ENCODE measurements around the gene SYNDIG1. TPM values are rescaled to one million over a fixed set of nuclear protein-coding genes. Genes with fewer than 3 reads are reported as not detected.

SYNDIG1 gene
- total and polyA plus RNA-seq, 9 of the 15 experiments (the other 6 are each of a cell fraction or from before 2014, with no cell fraction given) = not detected

DNA sequence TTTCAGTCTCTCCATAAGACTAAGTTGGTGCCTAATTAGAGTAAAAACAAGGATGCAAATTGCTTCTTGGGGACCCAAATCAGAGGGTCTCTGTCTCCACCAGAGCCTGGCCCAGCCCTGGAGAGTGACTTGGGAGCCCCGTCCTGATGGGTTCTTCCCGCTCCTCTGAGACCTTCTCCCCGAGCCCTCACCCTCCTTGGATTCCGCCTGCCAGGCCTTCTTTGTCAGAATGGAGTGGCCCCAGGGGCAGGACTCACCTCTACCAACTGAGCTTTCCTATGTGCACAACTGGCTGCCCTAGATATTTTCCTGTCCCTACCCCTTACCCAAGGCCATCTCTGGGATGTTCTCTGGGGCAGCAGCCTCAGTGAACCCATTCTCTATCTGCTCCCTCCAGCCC is 9.7 kb downstream of the SYNDIG1 start:
- intact Hi-C loops (cut with micrococcal nuclease) = no loop called here
- H3K4me2 ChIP-seq (ENCODE audit: insufficient read depth, low read length) = no peak overlapping the region
- H3K9me1 ChIP-seq (ENCODE audit: control insufficient read depth, insufficient read depth, low read length) = no peaks in the 10 kb centered on the region
- DNase-seq (ENCODE audit: extremely low read depth in 1 of 4, low spot score in 3 of 4) (no peak), FAIRE-seq (no peak), ATAC-seq (no peak)
- no peaks in the 10 kb centered on the region for H3K27me3 ChIP-seq (ENCODE audit: control insufficient read depth in 2 of 2, insufficient read depth in 2 of 2, low read length in 2 of 2)
- no peak overlapping the region for H2AFZ ChIP-seq (ENCODE audit: low read depth, low read length)
- H3K27ac ChIP-seq (ENCODE audit: extremely low read depth, low read depth, low read length) = no peak overlapping the region
- ChIA-PET CTCF (ENCODE audit: low intra/inter-chr PET ratio) (no interaction called here), POLR2A (no interaction called here)
- no peaks in the 10 kb centered on the region for H3K9me3 ChIP-seq (replicated peaks; ENCODE audit: control insufficient read depth, insufficient read depth, low read depth, low read length)
- no peaks in the 10 kb centered on the region for H3K4me1 ChIP-seq (replicated peaks in 1 of 2; ENCODE audit: control insufficient read depth in 2 of 2, insufficient read depth in 2 of 2, low read length in 2 of 2)
- H3K79me2 ChIP-seq (ENCODE audit: control insufficient read depth, insufficient read depth, low read length) = no peaks in the 10 kb centered on the region
- in situ Hi-C loops (cut with MboI) = no loop called here
- no peaks in the 10 kb centered on the region for H3K36me3 ChIP-seq (ENCODE audit: control insufficient read depth, insufficient read depth, low read length)
- no peak overlapping the region for H3K9ac ChIP-seq (ENCODE audit: insufficient read depth in 1 of 2, low read depth in 2 of 2, low read length in 2 of 2)
- TF ChIP-seq POLR2AphosphoS2 (IDR thresholded peaks at IDR 0.05; ENCODE audit: low read length) (no peak), KAT7 (CRISPR knock-in tag; IDR thresholded peaks at IDR 0.05; ENCODE audit: borderline replicate concordance) (no peak), PHTF2 (CRISPR knock-in tag; IDR thresholded peaks at IDR 0.05) (no peak), RFX5 (IDR thresholded peaks at IDR 0.05; ENCODE audit: low read depth, low read length) (no peak), ZNF778 (CRISPR knock-in tag; IDR thresholded peaks at IDR 0.05) (no peak), LARP7 (IDR thresholded peaks at IDR 0.05) (no peak)
- no TSS peak for BruUV-seq (replicated peaks)
- WGBS (ENCODE audit: insufficient coverage, low coverage, missing lambda C conversion rate) = 0% methylated on average over 2 of the region's 4 CpGs
- H4K20me1 ChIP-seq (replicated peaks; ENCODE audit: control insufficient read depth, insufficient read depth, low read length) = no peaks in the 10 kb centered on the region
- no peak overlapping the region for H3K4me3 ChIP-seq

DNA sequence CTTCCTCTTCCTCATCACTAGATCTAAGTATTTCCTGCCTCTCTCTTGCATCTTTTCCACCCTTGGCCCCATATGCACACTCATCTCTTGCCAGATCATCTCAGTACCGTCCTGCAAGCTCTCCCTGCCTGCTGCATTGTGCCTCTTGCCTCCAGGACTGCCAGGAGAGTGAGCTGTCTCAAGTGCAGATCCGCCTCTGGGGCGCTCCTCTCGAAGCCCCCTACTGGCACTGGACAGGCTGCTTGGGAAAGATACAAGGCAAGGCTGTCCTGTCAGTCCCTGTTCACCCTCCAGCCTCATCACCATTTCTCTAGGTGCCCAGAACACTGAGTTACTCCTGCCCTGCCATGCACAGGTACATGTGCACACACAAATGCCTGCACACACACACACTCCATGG is 10.2 kb downstream of the SYNDIG1 start:
- 0% methylated on average over 4 of the region's 4 CpGs for WGBS (ENCODE audit: insufficient coverage, low coverage, missing lambda C conversion rate)
- H3K9me1 ChIP-seq (ENCODE audit: control insufficient read depth, insufficient read depth, low read length) = no peaks in the 10 kb centered on the region
- CTCF ChIA-PET (ENCODE audit: low intra/inter-chr PET ratio) = no interaction called here

More for the DNA sequence above, 10.2 kb downstream of the SYNDIG1 start:
- no peak overlapping the region for H3K27ac ChIP-seq (ENCODE audit: extremely low read depth, low read depth, low read length)
- H3K4me2 ChIP-seq (ENCODE audit: insufficient read depth, low read length) = no peak overlapping the region
- no peak overlapping the region for H2AFZ ChIP-seq (ENCODE audit: low read depth, low read length)
- H3K4me1 ChIP-seq (replicated peaks in 1 of 2; ENCODE audit: control insufficient read depth in 2 of 2, insufficient read depth in 2 of 2, low read length in 2 of 2) = no peaks in the 10 kb centered on the region
- intact Hi-C loops (cut with micrococcal nuclease) (no loop called here), in situ Hi-C loops (cut with MboI) (no loop called here)
- ATAC-seq (no peak), FAIRE-seq (no peak), DNase-seq (ENCODE audit: extremely low read depth in 1 of 4, low spot score in 3 of 4) (no peak)
- H3K79me2 ChIP-seq (ENCODE audit: control insufficient read depth, insufficient read depth, low read length) = no peaks in the 10 kb centered on the region
- H4K20me1 ChIP-seq (replicated peaks; ENCODE audit: control insufficient read depth, insufficient read depth, low read length) = no peaks in the 10 kb centered on the region
- H3K4me3 ChIP-seq = no peak overlapping the region
- TF ChIP-seq ZNF785 (CRISPR knock-in tag; IDR thresholded peaks at IDR 0.05) (no peak), ARNT (IDR thresholded peaks at IDR 0.05) (no peak), POLR2AphosphoS5 (IDR thresholded peaks at IDR 0.05; ENCODE audit: control insufficient read depth, insufficient read depth, low read depth, low read length) (no peak), SAFB2 (IDR thresholded peaks at IDR 0.05; ENCODE audit: borderline replicate concordance, low read depth, low read length, severe bottlenecking) (no peak), ZNF134 (CRISPR knock-in tag; conservative IDR thresholded peaks at IDR 0.05) (no peak), BACH1 (tag; IDR thresholded peaks at IDR 0.05) (no peak)
- TF ChIP-seq, protein P1, sequence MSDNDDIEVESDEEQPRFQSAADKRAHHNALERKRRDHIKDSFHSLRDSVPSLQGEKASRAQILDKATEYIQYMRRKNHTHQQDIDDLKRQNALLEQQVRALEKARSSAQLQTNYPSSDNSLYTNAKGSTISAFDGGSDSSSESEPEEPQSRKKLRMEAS (CRISPR knock-in tag; IDR thresholded peaks at IDR 0.05) = no peak
- TF ChIP-seq, protein P2, sequence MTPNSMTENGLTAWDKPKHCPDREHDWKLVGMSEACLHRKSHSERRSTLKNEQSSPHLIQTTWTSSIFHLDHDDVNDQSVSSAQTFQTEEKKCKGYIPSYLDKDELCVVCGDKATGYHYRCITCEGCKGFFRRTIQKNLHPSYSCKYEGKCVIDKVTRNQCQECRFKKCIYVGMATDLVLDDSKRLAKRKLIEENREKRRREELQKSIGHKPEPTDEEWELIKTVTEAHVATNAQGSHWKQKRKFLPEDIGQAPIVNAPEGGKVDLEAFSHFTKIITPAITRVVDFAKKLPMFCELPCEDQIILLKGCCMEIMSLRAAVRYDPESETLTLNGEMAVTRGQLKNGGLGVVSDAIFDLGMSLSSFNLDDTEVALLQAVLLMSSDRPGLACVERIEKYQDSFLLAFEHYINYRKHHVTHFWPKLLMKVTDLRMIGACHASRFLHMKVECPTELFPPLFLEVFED (CRISPR knock-in tag; conservative IDR thresholded peaks at IDR 0.05) = no peak
- no peaks in the 10 kb centered on the region for H3K36me3 ChIP-seq (ENCODE audit: control insufficient read depth, insufficient read depth, low read length)
- no peaks in the 10 kb centered on the region for H3K9me3 ChIP-seq (replicated peaks; ENCODE audit: control insufficient read depth, insufficient read depth, low read depth, low read length)
- H3K27me3 ChIP-seq (ENCODE audit: control insufficient read depth in 2 of 2, insufficient read depth in 2 of 2, low read length in 2 of 2) = no peaks in the 10 kb centered on the region
- H3K9ac ChIP-seq (ENCODE audit: insufficient read depth in 1 of 2, low read depth in 2 of 2, low read length in 2 of 2) = no peak overlapping the region
- no TSS peak for BruUV-seq (replicated peaks)
- POLR2A ChIA-PET = no interaction called here
